GM18505 (cell line): ENCODE measurements around the gene ARAP3.
"Not testable (repeated sequence)": the region's sequence is repeated elsewhere in the genome, so short reads cannot be mapped to it uniquely, and the experiment has no call there.

Source experiments
- ATAC-seq: cut with Tn5 transposase; IDR thresholded peaks from one replicate; pipeline ENCODE4 v1.9.1; 2021; ENCODE audit not compliant: unreplicated experiment
- POLR2A ChIP-seq: IDR thresholded peaks from 4 replicates; pipeline ENCODE4 v1.6.1; 2011; ENCODE audit warnings: borderline replicate concordance; ENCODE audit not compliant: insufficient read depth, insufficient read length; ENCODE audit errors: extremely low read depth

ARAP3 gene

DNA sequence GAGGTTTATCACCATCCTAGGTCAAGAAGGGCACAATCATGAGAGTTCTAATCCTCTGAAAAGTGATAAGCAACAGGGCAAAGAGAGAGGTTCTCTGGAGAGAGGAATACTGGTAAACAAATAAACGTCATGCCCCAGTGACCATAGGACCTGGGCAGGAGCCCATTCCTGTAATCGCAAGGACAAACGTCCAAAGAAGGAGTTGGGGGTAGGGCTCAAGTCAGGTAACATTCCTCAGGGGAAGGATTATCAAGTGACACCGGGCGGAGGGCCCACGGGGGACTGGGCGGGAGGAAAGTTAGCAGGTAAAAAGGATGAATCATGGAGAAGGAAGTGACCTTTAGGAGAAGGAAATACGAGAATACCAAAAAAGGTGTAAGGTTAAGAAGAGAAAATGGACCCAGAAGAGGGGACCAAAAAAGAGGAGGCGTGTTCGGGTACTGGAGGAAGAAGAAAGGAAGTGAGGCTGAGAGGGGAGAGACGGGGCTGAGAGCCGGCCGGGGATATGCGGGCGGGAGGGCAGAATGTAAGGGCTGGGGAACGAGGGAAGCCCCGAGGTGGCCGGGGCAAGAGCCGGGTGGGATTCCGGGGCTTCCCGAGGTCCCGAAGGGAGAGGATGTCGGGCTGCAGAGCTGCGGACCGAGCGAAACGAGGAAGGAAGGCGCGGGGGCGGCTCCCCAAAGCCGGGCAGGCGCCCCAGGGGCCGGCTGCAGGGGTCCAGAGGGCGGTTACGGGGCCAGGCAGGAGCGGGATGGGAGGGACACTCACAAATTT, 63.8 kb downstream of the ARAP3 start:
- ATAC-seq = peak; percentile 24
- no peak for TF ChIP-seq POLR2A

DNA sequence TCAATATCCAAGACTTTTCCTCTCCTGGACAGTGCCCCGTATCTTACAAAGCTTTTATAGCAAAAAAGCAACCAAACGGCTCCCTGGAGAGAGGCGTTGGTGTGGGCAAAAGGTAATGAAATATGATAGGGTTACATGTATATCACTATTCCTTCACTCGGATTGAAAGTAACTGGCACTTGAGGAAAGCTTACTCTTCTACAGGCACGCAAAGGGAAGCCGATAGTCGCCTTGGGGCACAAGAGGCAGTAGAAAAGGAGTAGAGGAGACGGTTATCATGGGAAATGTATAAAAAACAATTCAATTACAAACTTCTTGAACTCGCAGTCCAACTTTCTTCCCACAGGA, 64.4 kb downstream of the ARAP3 start:
- no peak for ATAC-seq
- no peak for TF ChIP-seq POLR2A

- TF ChIP-seq POLR2A = no peak
- ATAC-seq = no peak
These were observed 64.9 kb downstream of the ARAP3 start for GRCh38 chr5:141617128-141617527.

GRCh38 chr5:141615991-141616720, 65.9 kb downstream of the ARAP3 start:
- TF ChIP-seq POLR2A = no peak
- no peak for ATAC-seq

GRCh38 chr5:141613344-141613743, 68.7 kb downstream of the ARAP3 start:
- ATAC-seq = no peak
- no peak for TF ChIP-seq POLR2A

GRCh38 chr5:141611289-141611688, 70.7 kb downstream of the ARAP3 start:
- no peak for TF ChIP-seq POLR2A
- ATAC-seq = no peak

DNA sequence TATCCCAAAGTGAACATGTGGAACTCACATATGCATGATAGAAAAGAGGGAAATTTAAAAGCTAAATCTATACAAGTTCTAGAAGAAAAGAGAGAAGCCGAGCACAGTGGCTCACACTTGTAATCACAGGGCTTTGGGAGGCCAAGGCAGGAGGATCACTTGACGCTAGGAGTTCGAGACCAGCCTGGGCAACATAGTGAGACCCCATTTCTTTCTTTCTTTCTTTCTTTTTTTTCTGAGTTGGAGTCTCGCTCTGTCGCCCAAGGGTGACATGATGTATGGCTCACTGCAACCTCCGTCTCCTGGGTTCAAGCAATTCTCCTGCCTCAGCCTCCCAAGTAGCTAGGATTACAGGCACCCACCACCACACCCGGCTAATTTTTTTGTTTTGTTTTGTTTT, 72.1 kb downstream of the ARAP3 start:
- not testable (repeated sequence) for ATAC-seq

DNA sequence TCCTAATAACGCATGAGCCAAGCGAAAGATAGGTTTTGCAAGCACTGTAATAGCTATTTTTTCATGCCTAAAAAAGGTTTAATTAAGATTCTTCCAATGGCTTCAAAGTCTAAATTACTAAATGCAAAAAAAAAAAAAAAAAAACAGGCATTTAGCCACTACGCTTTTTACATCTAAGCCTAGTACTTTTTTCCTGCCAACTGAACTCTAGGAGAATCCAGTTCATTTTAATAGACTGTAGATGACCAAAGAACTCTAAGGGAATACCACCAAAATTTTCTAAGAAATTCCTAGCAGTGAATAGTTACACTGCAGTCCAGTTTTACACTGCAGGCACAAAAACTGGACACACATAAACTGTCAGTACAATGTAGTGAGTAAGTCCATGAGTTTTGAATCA, 73.0 kb downstream of the ARAP3 start:
- no peak for ATAC-seq
- TF ChIP-seq POLR2A = no peak

DNA sequence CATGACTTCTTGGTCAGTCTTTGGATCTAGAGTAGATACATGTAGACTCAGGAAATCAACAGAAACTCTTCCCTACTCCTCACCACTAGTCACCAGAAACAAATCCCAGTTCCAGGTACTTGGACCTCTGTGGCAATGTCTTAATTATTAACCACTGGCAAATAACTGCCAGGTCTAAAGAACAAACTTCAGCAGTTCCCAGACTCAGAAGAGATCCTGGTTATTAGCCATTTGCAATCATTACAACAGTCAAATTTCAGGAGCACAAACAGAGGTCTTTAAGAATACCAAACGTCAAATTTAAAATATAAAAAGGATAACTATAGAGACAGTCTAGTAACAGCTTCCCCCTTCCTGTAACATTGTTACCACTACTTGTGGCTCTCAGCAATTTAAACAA, 73.5 kb downstream of the ARAP3 start:
- no peak for TF ChIP-seq POLR2A
- no peak for ATAC-seq

- no peak for TF ChIP-seq POLR2A
These were observed 74.0 kb downstream of the ARAP3 start for GRCh38 chr5:141608046-141608445.

GRCh38 chr5:141605523-141606277, 76.3 kb downstream of the ARAP3 start:
- ATAC-seq = peak; percentile 94

More at GRCh38 chr5:141608046-141608445, 74.0 kb downstream of the ARAP3 start:
- ATAC-seq = no peak

DNA sequence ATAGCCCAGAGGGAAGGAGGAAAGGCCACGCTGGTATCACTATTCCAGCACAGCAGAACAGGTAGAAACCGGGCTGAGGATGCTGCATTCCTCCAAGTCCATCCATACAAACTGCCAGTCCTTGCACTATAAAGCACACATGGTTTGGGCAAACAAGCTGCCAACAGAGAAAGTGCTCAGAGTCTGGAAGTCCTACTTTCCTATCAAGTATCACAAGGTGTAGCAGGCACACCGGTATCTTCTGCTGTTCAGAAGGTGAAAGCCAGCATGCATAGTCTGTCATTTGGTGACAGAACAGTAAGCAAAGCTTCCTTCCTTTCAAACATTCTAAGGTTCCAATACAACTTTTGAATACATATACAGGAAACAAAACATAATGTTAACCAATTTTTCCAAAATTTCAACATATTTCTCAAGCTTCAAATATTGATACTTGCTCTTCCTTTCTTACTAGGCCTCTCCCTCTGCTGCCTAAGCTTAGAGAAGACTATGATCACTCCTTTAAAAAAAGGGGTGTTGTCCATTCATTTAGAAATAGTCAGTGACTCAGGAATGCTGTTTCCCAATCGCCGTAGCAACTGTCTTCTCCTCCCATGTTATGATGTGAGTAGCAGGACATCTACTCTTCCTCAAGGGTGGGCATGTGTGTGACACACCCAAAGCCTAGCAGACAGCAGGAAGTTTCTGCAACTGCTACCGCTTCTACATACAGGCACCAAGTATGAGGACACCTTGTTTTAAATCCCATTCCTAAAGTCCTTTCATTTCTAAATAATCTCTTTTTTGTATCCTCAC, 77.9 kb downstream of the ARAP3 start:
- no peak for TF ChIP-seq POLR2A
- no peak for ATAC-seq

More at GRCh38 chr5:141605523-141606277, 76.3 kb downstream of the ARAP3 start:
- TF ChIP-seq POLR2A = no peak
